NOMO-1 treated with DMSO at 0.1 percent for 48 hours (cell line): Measurements from ENCODE around the gene BPIFB3.
A peak's percentile ranks its signal among the peaks of the same experiment; 100 is the strongest.

Experiments used
- DNase-seq: peaks from one replicate; lab custom pipeline; 2025; ENCODE audit not compliant: unreplicated experiment; lab: John Stamatoyannopoulos, UW

Gene BPIFB3

GRCh38 chr20:33053291-33054106 lies at the start of gene BPIFB3:
BPIFB3 (plus strand) TSS chr20:33053903; CDS start chr20:33055436, 1,533 bp downstream.
- DNase-seq, result no peak

DNA sequence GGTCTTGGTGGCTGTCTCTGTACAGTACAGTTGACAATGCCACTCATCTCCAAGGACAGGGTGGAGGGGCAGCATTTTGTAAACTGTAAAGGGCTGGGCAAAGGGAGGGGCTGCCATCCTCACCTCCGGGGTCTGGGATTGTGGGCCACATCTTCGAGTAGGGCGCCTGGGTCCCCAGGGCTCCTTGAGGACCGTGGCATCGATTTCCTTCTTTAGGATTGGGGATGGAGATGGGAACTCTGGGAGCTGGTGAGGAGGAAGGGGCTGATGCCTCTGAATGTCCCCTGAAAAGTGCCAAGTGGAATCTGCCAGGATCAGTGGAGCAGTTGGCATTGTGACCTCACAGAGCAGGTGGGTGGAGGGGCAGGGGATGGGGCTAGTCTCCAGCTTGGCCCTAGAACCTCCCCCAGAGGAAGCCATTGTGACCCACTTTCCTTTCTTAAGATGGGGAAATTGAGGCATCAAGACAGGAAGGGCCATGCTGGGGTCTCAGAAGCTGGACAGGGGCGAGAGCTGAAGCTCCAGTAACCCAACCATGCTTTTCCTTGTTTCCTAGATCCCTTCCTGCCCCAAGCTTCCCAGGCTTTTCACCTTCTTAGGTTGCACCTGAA lies 49.5 kb upstream of the BPIFB3 start, which contains the start of gene SUN5:
Gene SUN5, minus strand, starts transcription at position 293 of the 611 bp plus-strand sequence. Its CDS starts 93 bp downstream, at position 200.
- DNase-seq, result no peak

GRCh38 chr20:33005132-33005566 lies 48.6 kb upstream of the BPIFB3 start:
- DNase-seq, result peak; percentile 14

DNA sequence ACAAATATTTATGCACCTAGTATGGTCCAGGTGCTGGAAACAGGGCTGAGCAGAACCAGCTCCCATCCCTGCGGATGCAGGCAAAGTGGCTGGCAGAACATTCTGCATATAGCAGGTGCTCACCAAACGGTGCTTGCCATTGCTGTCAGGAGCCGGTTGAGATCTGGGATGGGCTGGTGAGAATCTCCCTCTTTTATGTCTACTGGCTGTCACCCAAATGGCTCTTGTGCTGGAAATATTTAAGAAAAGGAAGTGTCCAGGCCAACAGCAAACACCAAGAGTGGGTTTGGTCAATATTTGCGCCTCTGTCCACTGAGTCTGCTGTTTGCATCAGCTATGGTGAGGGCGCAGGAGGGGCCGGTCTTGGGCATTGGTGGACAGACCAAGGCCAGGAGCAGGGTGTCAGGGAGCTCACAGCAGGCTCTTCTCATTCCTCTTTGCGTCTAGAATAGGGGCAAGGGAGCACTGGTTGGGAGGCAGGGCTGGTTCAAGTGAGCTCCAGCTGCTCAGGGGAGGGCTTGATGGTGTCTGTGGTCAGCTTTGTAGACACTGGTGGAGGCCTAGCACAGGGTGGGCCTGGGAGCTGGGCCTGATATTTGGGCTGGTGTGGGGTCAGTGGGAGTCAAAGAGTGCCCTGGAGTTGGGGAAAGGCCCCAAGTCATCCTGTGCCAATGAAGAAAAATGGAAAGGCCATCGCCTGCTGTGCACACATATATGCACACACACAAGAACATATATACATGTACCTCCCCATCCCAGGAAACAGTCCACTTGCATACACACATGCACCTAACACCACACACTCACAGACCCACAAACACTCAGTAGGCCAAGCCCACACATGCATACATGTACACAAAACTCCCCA lies 47.6 kb upstream of the BPIFB3 start:
- no peak for DNase-seq

DNA sequence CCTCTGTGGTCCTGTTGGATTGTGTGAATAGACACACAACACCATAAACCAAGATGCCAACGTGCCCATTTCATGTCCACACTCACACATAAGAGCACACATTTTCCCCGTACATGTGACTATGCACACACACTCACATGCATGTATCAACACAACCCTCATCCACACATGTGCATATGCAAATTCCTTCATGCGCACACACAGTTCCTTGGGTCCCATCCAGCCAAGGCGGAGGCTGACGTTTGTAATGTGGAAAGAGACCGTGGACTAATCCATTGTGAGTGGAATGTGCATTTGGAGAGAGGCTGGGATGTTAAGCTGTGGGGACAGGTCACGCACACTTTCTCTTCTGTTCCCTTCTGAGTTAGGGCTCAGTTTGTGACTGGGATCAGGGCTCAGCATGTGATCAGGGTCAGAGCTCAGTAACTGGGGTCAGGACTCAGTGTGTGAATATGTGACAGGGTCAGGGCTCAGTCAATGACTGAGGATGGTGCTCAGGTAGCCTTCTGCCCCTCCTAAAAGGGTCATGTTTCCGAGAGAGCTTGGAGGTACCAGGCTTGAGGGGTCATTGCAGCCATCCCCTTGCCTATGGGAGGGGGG lies 46.8 kb upstream of the BPIFB3 start:
- DNase-seq, result no peak

- DNase-seq, result no peak
Measured at GRCh38 chr20:33007376-33008335, 46.0 kb upstream of the BPIFB3 start, which contains the start of gene BPIFB2. BPIFB2 (plus strand) TSS chr20:33007704; CDS start chr20:33008575, 871 bp downstream.

DNA sequence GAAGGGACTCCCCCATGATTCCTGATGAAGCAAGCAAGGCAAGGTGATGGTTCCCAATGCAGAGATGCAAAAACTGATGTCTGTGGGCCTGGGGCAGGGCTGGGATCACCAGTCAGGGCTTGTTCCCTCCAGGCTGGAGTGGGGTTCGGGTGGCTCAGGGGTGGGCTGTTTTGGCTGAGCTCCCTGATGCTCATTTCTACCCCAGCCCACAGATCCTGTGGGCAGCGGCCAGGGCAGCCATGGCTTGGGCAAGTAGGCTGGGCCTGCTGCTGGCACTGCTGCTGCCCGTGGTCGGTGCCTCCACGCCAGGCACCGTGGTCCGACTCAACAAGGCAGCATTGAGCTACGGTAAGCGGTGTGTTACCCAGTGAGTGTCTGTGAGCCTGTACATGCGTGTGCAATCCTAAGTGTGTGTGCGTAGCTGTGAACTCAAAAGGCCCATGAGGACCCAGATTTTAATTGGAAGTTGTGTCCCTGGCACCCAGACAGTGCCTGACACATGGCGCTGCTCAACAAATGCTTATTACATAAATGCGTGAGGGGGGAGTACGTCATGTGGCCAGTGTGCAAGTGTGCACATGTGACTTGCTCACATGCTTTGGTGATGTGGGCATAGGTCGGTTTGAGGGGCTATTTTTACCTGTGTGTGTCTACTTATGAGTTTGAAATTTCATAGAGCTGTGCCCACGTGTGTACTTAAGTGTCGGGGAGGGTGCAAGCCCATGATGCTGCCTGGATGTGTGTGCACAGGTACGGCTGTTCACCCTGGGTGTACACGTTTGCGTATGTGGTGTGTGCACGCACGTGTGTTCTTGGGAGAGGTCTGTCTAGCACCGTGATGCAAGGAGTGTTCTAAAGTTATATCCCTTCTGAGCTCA lies 45.1 kb upstream of the BPIFB3 start:
- no peak for DNase-seq

DNA sequence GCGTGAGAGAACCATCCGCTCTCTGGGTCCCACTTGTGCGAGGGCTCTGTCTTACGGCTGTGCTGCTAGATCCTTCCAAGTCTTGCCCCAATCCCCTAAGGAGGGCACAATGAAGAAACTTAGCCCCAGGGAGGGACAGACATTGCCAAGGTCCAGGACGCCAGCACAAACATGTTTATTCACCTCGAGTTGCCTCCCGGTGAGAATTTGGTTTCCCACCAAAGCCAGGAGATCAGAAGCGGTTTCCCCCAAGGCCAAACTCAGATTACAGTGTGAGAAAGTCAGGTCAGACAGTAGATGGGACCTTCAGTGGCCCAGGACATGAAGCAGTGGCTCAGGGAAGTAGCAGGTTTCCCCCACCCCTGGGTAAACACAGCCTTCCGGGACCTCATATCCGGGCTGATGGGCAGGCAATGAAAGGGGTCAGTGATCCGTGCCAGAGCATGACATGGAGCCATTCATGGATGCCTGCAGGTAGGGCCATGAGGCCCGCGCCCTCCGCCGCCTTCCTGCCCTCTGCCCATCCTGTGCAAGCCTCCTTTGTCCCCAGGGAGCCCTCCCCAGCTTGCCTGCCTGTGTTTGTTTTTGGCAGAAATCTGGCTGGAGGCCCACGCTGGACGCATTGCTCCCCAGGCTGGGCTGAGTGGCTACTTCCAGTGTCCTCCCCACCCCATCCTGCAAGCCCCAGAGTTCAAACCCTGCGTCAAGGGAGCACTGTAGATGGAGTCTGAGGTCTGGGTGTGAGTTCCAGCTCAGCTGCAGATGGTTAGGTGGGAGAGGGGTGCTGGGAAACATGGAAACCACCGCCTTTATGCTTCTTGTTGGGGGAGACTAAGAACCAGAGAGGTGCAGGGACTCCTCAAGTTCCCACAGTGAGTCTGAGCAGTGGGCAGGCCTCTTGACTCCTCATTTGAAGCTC lies 44.2 kb upstream of the BPIFB3 start:
- DNase-seq, result no peak

DNA sequence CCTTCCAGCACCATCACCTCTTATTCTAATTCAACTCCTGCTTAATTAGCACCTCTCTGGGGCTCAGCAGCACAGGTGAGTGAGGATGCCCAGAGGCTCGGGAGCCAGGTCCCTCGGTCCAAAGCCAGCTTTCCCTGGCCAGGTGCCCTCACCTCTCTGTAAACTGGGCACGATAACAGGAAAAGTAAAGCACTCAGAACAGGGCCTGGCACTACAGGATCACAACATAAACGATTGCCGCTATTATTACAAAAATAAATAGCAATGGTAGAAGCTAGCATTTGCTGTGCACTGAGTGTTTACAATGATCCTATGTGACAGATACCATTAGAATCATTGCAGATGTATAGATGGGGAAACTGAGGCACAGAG lies 43.6 kb upstream of the BPIFB3 start:
- no peak for DNase-seq

GRCh38 chr20:33010674-33011449 lies 42.8 kb upstream of the BPIFB3 start:
- no peak for DNase-seq

GRCh38 chr20:33012327-33013189 lies 41.1 kb upstream of the BPIFB3 start:
- no peak for DNase-seq

DNA sequence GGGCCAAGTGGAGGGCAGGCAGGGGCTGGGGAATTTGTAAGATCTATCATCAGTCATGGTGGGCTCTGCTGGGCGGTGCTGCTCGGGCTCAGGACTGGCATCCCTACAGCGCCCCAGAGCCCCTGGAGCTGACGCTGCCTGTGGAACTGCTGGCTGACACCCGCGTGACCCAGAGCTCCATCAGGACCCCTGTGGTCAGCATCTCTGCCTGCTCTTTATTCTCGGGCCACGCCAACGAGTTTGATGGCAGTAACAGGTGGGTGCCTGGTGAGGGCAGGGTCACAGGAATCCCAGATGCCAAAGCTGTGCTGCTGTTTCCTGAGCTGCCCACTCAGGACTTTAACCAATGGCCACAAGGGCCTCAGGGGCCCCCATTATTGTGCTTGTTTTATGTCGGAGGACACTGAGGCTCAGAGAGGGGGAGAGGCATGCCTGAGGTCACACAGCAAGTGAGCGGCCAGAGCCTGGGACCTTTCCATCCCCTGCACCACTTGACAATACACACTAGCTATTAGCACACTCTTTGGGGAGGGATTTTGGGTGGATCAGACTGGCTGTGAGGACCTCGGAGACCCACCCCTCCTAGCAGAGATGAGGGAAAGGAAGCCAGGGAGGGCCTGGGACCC lies 39.9 kb upstream of the BPIFB3 start:
- DNase-seq, result no peak

DNA sequence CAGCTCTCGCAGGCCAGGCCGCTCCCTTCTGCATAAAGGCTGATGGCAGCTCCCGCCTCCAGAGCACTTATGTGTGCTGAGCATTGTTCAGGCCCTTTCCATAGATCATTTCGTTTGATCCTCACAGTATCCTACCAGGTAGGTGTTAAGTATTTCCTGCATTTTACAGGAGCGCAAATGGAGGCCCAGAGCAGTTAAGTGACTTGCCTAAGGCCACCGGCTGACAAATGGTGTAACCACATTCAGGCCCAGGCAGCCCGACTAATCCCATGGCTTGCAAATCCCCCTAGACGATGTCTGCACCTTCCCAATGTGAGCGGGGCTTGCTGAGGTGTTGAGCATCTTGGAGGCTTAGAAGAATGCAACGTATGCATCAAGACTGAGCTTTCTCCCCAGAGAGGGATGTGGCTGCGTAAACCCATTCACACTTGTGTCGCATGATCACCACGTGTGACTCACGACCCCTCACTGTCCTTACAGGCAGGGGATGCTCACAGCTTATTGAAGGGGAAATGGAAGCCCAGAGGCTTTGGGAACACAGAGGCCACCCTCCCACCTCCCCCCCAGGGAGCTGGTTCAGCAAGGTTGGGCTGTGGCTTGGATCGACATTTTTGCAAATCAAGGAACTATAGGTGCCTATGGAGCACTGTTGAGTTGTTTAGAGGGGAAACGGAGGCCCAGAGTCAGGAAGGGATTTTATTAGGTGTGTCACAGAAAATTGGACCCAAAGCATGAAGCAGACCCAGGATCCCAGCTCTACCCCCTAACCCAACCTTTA lies 39.2 kb upstream of the BPIFB3 start:
- no peak for DNase-seq

- no peak for DNase-seq
Measured at GRCh38 chr20:33015114-33015484, 38.6 kb upstream of the BPIFB3 start.
